Activated CD8-positive, alpha-beta T cell treated with anti-CD3 and anti-CD28 coated beads for 36 hours (primary cell): ENCODE results near the gene ZFAND6. TPM values are rescaled to one million over a fixed set of nuclear protein-coding genes. Genes with fewer than 3 reads are reported as not detected.

ENCODE experiments used
- ATAC-seq: fragments of 200-7000 bp; cut with Tn5 transposase; one replicate; pipeline ENCODE4 v1.10.0; 2021; ENCODE audit warnings: mild to moderate bottlenecking, moderate library complexity
- CTCF ChIA-PET: fragments of 350-600 bp; sonication (Branson Sonifier 250); formaldehyde crosslinking; loops from one replicate; lab custom pipeline; 2021; ENCODE audit warnings: antibody characterized with exemption; lab: Charles Lee
- POLR2A ChIA-PET: fragments of 350-600 bp; sonication (Branson Sonifier 250); formaldehyde crosslinking; loops from one replicate; lab custom pipeline; 2021; ENCODE audit warnings: antibody characterized with exemption; lab: Charles Lee
- DNase-seq: peaks from one replicate; pipeline ENCODE4 v3.0.0-alpha.2; 2020
- H3K27ac Mint-ChIP-seq: one replicate; pipeline ENCODE4 v1.8.0; 2021; ENCODE audit warnings: mild to moderate bottlenecking, mixed read lengths
- H3K27me3 Mint-ChIP-seq: one replicate; pipeline ENCODE4 v1.8.0; 2021; ENCODE audit warnings: mixed read lengths
- H3K36me3 Mint-ChIP-seq: one replicate; pipeline ENCODE4 v1.8.0; 2021; ENCODE audit warnings: low read depth, mixed read lengths
- H3K4me1 Mint-ChIP-seq: one replicate; pipeline ENCODE4 v1.8.0; 2021; ENCODE audit warnings: low read depth, mixed read lengths
- H3K4me3 Mint-ChIP-seq: one replicate; pipeline ENCODE4 v1.8.0; 2021; ENCODE audit warnings: mild to moderate bottlenecking, moderate library complexity, mixed read lengths
- H3K9me3 Mint-ChIP-seq: one replicate; pipeline ENCODE4 v1.8.0; 2021; ENCODE audit warnings: mixed read lengths
- intact Hi-C: fragments of 100-400 bp; cut with micrococcal nuclease; formaldehyde crosslinking; loops from one replicate; pipeline ENCODE4 v1.10.0; 2022
- total RNA-seq, 2 experiments: library from RNA; stranded (reverse); gene quantifications; one replicate each; pipeline ENCODE4 v1.2.3, GENCODE V29; 2021
- TF ChIP-seq, protein P1 (sequence below): fragments of 200-600 bp; IDR thresholded peaks from one replicate; pipeline ENCODE4 v1.8.0; 2022; ENCODE audit warnings: antibody characterized with exemption, mild to moderate bottlenecking

The ZFAND6 gene
- total RNA-seq, 2 experiments from 2014 or later = 29.6 to 30.7 TPM

GRCh38 chr15:80180986-80181385 is 121.5 kb downstream of the ZFAND6 start:
- no peak for ATAC-seq
- peaks cover 40% of the 10 kb centered on the region for H3K36me3 Mint-ChIP-seq
- no peaks in the 10 kb centered on the region for H3K9me3 Mint-ChIP-seq
- CTCF ChIA-PET = interaction anchor here (1.1 kb wide), 1 partner anchor 8 kb away, joined by 4 read pairs; no protein-coding TSS in a partner anchor
- TF ChIP-seq, protein P1, sequence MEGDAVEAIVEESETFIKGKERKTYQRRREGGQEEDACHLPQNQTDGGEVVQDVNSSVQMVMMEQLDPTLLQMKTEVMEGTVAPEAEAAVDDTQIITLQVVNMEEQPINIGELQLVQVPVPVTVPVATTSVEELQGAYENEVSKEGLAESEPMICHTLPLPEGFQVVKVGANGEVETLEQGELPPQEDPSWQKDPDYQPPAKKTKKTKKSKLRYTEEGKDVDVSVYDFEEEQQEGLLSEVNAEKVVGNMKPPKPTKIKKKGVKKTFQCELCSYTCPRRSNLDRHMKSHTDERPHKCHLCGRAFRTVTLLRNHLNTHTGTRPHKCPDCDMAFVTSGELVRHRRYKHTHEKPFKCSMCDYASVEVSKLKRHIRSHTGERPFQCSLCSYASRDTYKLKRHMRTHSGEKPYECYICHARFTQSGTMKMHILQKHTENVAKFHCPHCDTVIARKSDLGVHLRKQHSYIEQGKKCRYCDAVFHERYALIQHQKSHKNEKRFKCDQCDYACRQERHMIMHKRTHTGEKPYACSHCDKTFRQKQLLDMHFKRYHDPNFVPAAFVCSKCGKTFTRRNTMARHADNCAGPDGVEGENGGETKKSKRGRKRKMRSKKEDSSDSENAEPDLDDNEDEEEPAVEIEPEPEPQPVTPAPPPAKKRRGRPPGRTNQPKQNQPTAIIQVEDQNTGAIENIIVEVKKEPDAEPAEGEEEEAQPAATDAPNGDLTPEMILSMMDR = no peak
- H3K4me3 Mint-ChIP-seq = no peak overlapping the region
- intact Hi-C loops = no loop called here
- no peaks in the 10 kb centered on the region for H3K27me3 Mint-ChIP-seq
- no peak for DNase-seq
- H3K4me1 Mint-ChIP-seq = no peaks in the 10 kb centered on the region
- POLR2A ChIA-PET = no interaction called here
- no peak overlapping the region for H3K27ac Mint-ChIP-seq

- Mint-ChIP-seq H3K4me1 (no peaks in the 10 kb centered on the region), H3K27ac (no peak overlapping the region), H3K36me3 (peaks cover 50% of the 10 kb centered on the region), H3K27me3 (no peaks in the 10 kb centered on the region), H3K4me3 (no peak overlapping the region), H3K9me3 (no peaks in the 10 kb centered on the region)
- ChIA-PET CTCF (interaction anchor here (1.9 kb wide), 1 partner anchor 9 kb away, joined by 5 read pairs; no protein-coding TSS in a partner anchor), POLR2A (no interaction called here)
- no peak for DNase-seq
- intact Hi-C loops = no loop called here
- TF ChIP-seq, protein P1 = no peak
- ATAC-seq = no peak
These were observed 123.3 kb downstream of the ZFAND6 start for GRCh38 chr15:80182611-80183261.

- no peak for DNase-seq
- no peak for ATAC-seq
- intact Hi-C loops = no loop called here
- H3K27ac Mint-ChIP-seq = no peak overlapping the region
- POLR2A ChIA-PET = no interaction called here
- no peaks in the 10 kb centered on the region for H3K9me3 Mint-ChIP-seq
- no peak overlapping the region for H3K4me3 Mint-ChIP-seq
- no peaks in the 10 kb centered on the region for H3K4me1 Mint-ChIP-seq
- H3K27me3 Mint-ChIP-seq = no peaks in the 10 kb centered on the region
- CTCF ChIA-PET = interaction anchor here (1.9 kb wide), 1 partner anchor 10 kb away, joined by 5 read pairs; no protein-coding TSS in a partner anchor
- TF ChIP-seq, protein P1 = no peak
- peaks cover 49% of the 10 kb centered on the region for H3K36me3 Mint-ChIP-seq
These were observed 123.8 kb downstream of the ZFAND6 start for GRCh38 chr15:80183306-80183705.

DNA sequence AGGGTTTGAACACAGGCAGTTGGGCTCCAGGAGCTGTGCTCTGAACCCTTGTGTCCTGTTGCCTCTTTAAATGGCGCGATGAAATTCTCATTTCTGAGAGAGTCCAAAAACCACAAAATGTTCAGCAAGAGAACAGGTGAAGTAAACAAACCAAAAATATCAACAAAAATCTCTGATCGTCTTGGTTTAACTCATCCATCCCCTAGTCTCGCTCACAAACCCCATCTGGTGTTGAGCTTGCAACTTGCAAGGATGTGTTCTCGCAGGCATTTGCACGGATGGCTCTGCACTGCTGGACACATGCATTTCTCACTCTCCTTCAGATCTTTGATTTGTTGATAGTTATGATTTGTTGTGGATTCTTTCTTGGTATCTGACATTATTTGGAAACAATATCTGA is 124.4 kb downstream of the ZFAND6 start:
- no peak for DNase-seq
- peaks cover 50% of the 10 kb centered on the region for H3K36me3 Mint-ChIP-seq
- H3K4me1 Mint-ChIP-seq = no peaks in the 10 kb centered on the region
- no peaks in the 10 kb centered on the region for H3K27me3 Mint-ChIP-seq
- no peaks in the 10 kb centered on the region for H3K9me3 Mint-ChIP-seq
- H3K4me3 Mint-ChIP-seq = no peak overlapping the region
- no peak for ATAC-seq
- POLR2A ChIA-PET = no interaction called here
- no peak overlapping the region for H3K27ac Mint-ChIP-seq
- intact Hi-C loops = no loop called here
- TF ChIP-seq, protein P1 = no peak
- CTCF ChIA-PET = interaction anchor here (1.9 kb wide), 1 partner anchor 10 kb away, joined by 5 read pairs; no protein-coding TSS in a partner anchor

GRCh38 chr15:80184554-80184953 is 125.1 kb downstream of the ZFAND6 start:
- POLR2A ChIA-PET = no interaction called here

More at GRCh38 chr15:80184554-80184953, 125.1 kb downstream of the ZFAND6 start:
- no peak for DNase-seq
- TF ChIP-seq, protein P1 = no peak
- no peak overlapping the region for H3K27ac Mint-ChIP-seq
- ATAC-seq = no peak
- H3K9me3 Mint-ChIP-seq = no peaks in the 10 kb centered on the region
- intact Hi-C loops = no loop called here
- no peaks in the 10 kb centered on the region for H3K4me1 Mint-ChIP-seq
- CTCF ChIA-PET = interaction anchor here (1.9 kb wide), 1 partner anchor 11 kb away, joined by 5 read pairs; no protein-coding TSS in a partner anchor
- no peaks in the 10 kb centered on the region for H3K27me3 Mint-ChIP-seq
- peaks cover 51% of the 10 kb centered on the region for H3K36me3 Mint-ChIP-seq
- H3K4me3 Mint-ChIP-seq = no peak overlapping the region
